GM21528 (cell line): ENCODE measurements around the gene RTL5.

Experiments
- ATAC-seq: cut with Tn5 transposase; IDR thresholded peaks from one replicate; pipeline ENCODE4 v1.9.1; 2021; ENCODE audit warnings: mild to moderate bottlenecking, moderate library complexity; ENCODE audit not compliant: unreplicated experiment, low FRiP score

RTL5 gene

DNA sequence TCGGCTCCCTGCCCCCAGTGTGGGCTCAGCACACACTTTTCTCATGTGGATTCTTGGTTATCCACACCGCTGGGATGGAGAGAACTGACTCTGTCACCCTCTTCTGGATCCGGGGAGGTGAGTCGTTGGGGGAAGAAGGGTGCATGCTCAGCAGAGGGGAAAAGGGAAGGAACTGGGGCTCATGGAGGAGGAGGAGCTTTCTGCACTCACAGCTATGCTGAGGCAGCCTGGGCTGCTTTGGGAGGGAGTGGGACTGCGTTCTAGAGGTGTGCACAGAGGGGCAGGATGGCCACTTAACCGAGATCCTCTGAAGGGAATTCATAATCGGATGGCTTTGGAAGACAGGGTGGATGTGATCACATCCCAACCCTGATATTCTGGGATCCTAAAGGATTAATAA lies 51.6 kb downstream of the RTL5 start:
- no peak for ATAC-seq

DNA sequence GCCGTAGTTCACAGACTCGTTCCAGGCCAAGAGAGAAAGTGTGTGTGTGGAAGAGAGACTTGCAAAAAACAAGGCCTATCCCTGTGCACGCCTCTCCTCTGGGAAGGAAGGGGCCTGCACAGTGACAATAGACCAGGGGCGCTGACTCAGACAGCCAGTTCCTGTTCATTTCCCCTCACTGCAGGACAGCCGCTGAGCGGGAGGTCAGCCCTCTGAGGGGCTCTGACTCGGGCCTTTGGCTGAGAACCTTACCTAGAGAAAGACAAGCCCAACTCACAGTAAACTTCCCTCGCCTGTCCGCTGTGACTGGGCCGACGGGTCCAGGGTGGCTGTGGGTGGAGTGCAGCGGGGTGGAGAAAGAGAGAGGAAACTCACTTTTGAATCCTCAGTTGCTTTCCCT lies 52.1 kb downstream of the RTL5 start:
- no peak for ATAC-seq

DNA sequence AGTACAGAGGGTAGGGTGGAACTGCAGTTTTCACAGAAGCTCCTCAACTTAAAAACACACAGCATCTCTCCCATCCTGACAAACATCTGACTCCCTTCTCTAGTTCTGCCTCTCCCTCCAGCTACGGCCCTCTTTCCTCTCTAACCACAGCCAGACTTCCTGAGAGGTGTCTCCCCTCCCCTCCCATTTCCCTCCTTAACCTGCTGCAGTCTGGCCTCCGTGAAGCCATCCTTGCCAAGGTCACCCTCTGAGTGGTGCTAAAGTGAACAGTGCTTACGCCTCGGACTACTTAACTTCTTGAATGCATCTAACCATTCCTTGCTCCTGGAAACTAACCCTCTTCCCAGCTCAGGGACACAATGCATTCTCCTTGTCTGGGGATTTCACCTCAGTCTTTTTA lies 53.3 kb downstream of the RTL5 start:
- no peak for ATAC-seq
